ENCODE results near the gene GARRE1.
"Not testable (repeated sequence)": the region's sequence is repeated elsewhere in the genome, so short reads cannot be mapped to it uniquely, and the experiment has no call there.

Gene GARRE1

DNA sequence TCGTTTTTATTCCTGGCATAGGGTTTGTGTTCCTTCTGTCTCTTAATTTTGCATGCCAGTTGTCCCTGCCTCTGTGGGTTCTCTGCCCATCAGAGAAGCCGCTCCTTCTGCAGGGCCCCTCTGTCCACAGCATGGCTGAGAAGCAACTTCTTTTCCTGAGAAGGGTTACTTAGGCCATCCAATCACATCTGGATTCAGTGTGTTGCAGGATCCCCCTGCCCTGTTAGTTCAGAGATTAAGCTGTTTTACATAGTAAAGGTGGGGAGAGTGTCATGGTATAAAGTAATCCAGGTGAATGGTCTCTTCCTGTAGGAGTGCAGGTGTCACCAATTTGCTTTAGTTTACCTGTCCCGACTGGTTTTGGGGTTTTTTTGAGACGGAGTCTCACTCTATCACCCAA lies 22.9 kb upstream of the GARRE1 start:
- in situ Hi-C loops (cut with MboI; ENCODE audit: low sequenced_read_pairs): no loop called here

GRCh38 chr19:34232566-34233481 lies 21.5 kb upstream of the GARRE1 start:
- in situ Hi-C loops (cut with MboI; ENCODE audit: low sequenced_read_pairs): no loop called here

- in situ Hi-C loops (cut with MboI; ENCODE audit: low sequenced_read_pairs): no loop called here
These were observed 18.9 kb upstream of the GARRE1 start for GRCh38 chr19:34235425-34235940.

- in situ Hi-C loops (cut with MboI; ENCODE audit: low sequenced_read_pairs): no loop called here
These were observed 18.0 kb upstream of the GARRE1 start for GRCh38 chr19:34236035-34236987.

DNA sequence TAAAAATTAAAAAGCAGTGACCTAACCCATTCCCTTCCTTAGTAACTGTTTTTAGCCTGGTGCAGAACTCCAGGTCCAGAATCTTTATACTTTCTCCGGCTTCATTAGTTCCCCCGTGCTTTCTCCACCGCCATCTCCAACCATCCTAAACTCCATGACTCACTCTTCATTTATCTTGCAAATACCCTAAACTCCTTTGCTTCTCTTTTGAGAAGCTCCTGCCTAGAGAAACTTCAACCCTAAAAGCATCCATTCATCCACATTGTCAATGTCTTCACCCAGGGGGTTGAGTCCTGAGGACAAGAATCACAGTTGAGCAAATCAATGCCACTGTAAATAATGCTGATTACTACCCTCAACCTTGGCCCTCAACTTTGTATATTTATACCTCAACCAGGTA lies 17.1 kb upstream of the GARRE1 start:
- in situ Hi-C loops (cut with MboI; ENCODE audit: low sequenced_read_pairs): no loop called here

GRCh38 chr19:34237939-34238338 lies 16.4 kb upstream of the GARRE1 start:
- in situ Hi-C loops (cut with MboI; ENCODE audit: low sequenced_read_pairs): no loop called here

GRCh38 chr19:34241513-34242337 lies 12.6 kb upstream of the GARRE1 start:
- in situ Hi-C loops (cut with MboI; ENCODE audit: low sequenced_read_pairs): no loop called here

DNA sequence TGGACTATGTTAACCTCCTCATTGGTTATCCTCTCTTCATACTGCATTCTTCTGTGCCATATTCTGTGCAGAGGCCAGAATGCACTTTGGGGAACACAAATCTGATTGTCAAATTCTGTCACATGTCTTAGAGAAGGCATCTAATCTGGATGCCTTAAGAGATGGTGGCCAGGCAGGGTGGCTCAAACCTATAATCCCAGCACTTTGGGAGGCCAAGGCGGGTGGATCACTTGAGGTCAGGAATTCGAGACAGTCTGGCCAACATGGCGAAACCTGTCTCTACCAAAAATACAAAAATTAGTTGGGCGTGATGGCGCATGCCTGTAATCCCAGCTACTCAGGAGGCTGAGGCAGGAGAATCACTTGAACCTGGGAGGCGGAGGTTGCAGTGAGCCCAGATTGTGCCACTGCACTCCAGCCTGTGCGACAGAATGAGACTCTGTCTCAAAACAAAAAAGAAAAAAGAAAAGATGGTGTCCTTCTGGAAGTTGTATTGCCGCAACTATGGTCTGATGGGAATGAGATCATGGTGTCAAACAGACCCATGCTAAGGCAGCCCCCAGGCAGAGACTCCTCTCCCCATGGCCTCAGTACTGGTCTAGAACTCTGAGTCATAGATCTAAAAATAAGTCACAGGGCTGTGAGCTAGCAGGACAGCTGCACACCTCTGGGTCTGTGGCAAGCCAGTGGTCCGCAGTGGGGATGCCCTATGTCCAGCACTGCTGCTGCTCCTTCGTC lies 11.0 kb upstream of the GARRE1 start:
- in situ Hi-C loops (cut with MboI; ENCODE audit: low sequenced_read_pairs): not testable (repeated sequence)

- in situ Hi-C loops (cut with MboI; ENCODE audit: low sequenced_read_pairs): no loop called here
These were observed 10.3 kb upstream of the GARRE1 start for GRCh38 chr19:34243876-34244578.

DNA sequence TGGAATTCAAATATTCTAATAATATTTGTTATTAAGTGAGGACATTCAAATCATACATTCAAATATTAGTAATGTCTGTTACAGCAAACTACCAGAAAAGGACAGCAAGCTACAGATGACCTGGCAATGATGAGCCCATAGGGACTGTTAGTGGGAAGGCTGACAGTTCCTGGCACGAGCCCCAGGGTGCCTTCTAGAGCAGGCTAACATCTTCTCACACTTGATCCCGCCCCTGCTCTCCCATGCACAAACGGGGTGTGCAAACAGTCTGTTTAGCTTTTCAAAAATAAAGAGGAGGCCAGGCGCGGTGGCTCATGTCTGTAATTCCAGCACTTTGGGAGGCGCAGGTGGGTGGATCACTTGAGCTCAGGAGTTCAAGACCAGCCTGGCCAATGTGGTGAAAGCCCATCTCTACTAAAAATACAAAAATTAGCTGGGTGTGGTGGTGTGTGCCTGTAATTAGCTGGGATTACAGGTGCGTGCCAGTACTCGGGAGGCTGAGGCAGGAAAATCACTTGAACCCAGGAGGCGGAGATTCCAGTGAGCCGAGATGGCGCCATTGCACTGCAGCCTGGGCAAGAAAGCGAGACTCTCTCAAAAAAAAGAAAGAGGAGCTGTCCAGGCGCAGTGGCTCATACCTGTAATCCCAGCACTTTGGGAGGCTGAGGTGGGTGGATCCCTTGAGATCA lies 9.6 kb upstream of the GARRE1 start:
- in situ Hi-C loops (cut with MboI; ENCODE audit: low sequenced_read_pairs): no loop called here

DNA sequence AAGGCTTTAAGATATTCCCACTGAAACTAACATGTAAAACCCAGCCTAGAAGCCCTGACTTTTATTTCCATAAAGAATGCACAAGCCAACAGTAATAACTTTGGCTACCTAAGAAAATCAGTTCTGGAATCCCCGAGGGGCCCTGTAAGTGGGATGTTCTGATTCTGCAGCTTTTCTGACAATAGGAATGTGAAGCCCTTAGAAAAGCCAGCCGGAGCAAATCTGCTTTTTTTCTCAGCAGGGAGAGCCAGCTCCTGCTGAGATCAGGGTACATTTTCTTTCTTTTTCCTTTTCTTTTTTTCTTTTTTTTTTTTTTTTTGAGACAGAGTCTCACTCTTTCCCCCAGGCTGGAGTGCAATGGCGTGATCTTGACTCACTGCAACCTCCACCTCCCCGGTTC lies 8.0 kb upstream of the GARRE1 start:
- in situ Hi-C loops (cut with MboI; ENCODE audit: low sequenced_read_pairs): no loop called here

GRCh38 chr19:34248941-34249340 lies 5.4 kb upstream of the GARRE1 start:
- in situ Hi-C loops (cut with MboI; ENCODE audit: low sequenced_read_pairs): no loop called here

DNA sequence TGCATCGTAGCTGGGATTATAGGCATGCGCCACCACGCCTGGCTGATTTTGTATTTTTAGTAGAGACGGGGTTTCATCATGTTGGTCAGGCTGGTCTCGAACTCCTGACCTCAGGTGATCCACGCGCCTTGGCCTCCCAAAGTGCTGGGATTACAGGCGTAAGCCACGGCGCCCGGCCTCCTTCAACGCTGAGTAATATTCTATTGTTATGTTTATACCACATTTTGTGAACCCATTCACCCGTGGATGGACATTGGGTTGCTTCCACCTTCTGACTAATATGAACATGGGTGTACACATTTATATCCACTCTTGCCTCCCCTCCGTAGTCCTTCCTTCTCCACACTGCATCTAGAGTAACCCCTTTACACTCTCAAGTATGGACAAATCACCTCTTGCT lies 1.2 kb upstream of the GARRE1 start:
- in situ Hi-C loops (cut with MboI; ENCODE audit: low sequenced_read_pairs): not testable (repeated sequence)

DNA sequence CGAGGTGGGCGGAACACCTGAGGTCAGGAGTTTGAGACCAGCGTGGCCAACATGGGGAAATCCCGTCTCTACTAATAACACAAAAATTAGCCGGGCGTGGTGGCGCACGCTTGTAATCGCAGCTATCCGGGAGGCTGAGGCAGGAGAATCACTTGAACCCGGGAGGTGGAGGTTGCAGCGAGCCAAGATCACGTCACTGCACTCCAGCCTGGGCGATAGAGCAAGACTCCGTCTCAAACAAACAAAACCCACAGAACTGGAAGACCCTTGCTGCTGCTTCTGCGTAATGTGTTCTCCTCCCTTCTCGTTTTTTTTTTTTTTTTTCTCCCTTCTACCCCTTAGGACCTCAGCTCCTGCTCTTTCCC lies 691 bp upstream of the GARRE1 start:
- in situ Hi-C loops (cut with MboI; ENCODE audit: low sequenced_read_pairs): not testable (repeated sequence)

DNA sequence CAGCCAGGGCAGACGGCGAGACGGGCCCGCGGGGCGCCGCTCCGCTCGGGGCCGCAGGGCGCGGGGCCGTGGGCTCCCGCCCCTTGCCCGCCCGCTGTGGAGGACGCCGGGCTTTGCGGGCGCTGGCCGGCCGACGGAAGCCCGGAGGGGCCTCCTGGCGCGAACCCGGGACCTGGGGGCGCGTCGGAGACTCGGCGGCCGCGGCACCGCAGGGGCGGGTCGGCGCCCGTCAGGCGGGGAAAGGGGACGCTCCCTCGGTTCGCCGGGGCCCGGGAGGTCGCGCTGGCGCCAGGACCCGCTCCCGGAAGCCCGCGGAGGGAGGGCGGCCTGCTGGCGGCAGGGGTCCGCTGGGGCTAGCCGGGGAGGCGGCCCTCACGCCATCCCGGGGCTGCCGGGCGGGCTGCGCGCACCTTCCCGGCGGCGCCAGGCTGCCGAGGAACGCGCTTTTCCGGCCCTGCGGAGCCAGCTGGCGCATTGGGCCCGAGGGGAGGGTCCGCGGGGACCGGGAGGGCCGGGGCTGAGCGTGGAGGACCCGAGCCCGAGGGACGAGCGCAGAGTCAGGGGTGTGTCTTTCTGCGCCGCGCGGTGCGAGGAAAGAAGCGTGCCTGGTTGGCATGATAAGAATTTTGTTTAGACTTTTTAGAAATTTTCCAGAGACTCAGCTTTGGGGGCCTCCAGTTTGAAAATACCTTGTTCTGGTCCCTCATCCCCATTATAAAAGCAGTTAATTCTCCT lies 511 bp downstream of the GARRE1 start:
- in situ Hi-C loops (cut with MboI; ENCODE audit: low sequenced_read_pairs): no loop called here

- in situ Hi-C loops (cut with MboI; ENCODE audit: low sequenced_read_pairs): no loop called here
These were observed 1.2 kb downstream of the GARRE1 start for GRCh38 chr19:34255546-34255945.

- in situ Hi-C loops (cut with MboI; ENCODE audit: low sequenced_read_pairs): no loop called here
These were observed 2.6 kb downstream of the GARRE1 start for GRCh38 chr19:34256835-34257558.

GRCh38 chr19:34257559-34257924 lies 3.2 kb downstream of the GARRE1 start:
- in situ Hi-C loops (cut with MboI; ENCODE audit: low sequenced_read_pairs): no loop called here
